ENCODE measurements around the gene GMDS.

GMDS gene

DNA sequence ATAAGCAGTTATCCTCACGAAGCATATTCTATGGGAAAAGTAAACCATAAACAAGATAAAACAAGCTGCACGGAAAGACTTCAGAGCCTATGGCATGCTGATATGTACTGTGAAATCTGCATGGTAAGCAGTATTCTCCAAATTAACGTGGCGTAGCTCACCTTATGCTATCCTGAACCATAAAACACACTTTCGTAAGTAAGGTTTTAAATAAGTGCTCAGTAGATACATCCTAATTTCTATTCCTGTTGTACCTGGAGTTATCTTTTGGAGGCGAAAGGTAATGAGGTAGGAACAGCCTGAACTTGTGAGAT, 208.7 kb downstream of the GMDS start:
- TF ChIP-seq, protein P1, sequence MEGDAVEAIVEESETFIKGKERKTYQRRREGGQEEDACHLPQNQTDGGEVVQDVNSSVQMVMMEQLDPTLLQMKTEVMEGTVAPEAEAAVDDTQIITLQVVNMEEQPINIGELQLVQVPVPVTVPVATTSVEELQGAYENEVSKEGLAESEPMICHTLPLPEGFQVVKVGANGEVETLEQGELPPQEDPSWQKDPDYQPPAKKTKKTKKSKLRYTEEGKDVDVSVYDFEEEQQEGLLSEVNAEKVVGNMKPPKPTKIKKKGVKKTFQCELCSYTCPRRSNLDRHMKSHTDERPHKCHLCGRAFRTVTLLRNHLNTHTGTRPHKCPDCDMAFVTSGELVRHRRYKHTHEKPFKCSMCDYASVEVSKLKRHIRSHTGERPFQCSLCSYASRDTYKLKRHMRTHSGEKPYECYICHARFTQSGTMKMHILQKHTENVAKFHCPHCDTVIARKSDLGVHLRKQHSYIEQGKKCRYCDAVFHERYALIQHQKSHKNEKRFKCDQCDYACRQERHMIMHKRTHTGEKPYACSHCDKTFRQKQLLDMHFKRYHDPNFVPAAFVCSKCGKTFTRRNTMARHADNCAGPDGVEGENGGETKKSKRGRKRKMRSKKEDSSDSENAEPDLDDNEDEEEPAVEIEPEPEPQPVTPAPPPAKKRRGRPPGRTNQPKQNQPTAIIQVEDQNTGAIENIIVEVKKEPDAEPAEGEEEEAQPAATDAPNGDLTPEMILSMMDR (conservative IDR thresholded peaks at IDR 0.05; ENCODE audit: low read depth, low read length), result no peak
- H3K27me3 ChIP-seq (ENCODE audit: insufficient read depth, low read depth), result no peaks in the 10 kb centered on the region
- H2AFZ ChIP-seq (ENCODE audit: low read depth), result no peak overlapping the region
- H3K4me1 ChIP-seq (ENCODE audit: low read depth, poor library complexity, severe bottlenecking), result no peaks in the 10 kb centered on the region
- no peak overlapping the region for H3K27ac ChIP-seq
- H3K36me3 ChIP-seq (ENCODE audit: insufficient read depth), result no peaks in the 10 kb centered on the region
- no peaks in the 10 kb centered on the region for H3K79me2 ChIP-seq (ENCODE audit: insufficient read depth, low read depth)
- no peaks in the 10 kb centered on the region for H4K20me1 ChIP-seq (ENCODE audit: insufficient read depth)
- H3K4me2 ChIP-seq, result no peak overlapping the region
- no peak overlapping the region for H3K4me3 ChIP-seq (IDR thresholded peaks at IDR 0.05; ENCODE audit: insufficient read depth, low read depth, low read length)
- H3K9ac ChIP-seq, result no peak overlapping the region

DNA sequence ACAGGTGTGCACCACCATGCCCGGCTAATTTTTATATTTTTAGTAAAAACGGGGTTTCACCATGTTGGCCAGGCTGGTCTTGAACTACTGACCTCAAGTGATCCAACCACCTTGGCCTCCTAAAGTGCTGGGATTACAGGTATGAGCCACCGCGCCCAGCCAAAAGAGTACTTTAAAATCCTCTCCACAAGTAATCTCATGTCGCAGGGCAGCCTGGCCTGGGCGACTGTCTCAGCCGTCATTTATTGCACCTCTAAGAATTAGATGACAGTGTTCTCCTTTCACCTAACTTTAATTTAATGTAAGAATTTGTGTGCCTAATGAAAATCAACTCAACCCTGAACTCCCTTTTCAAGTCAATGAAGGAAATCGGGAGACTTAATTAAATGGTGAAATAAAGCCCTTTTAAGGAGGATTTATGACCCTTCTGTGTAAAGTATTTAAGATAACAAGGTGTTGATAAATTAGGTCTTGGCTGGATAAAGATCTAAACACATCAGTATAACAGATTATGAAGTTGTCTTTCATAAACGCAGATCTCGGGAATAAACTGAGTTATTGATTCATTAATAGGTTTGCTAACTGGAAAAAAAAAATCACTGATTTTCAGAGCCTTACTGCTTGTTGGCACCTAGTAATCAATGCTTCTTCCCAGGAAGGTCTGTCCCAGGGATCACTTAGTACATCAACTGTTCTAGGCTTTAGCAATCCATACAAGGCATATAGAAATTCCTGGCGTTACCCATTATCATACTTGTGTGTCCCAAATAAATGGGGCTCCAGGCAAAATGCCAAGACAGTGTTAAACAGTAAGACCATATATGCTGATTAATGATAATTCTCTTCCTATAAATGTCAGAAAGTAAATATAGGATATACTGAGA, 209.3 kb downstream of the GMDS start:
- H2AFZ ChIP-seq (ENCODE audit: low read depth), result no peak overlapping the region
- H3K79me2 ChIP-seq (ENCODE audit: insufficient read depth, low read depth), result no peaks in the 10 kb centered on the region

DNA sequence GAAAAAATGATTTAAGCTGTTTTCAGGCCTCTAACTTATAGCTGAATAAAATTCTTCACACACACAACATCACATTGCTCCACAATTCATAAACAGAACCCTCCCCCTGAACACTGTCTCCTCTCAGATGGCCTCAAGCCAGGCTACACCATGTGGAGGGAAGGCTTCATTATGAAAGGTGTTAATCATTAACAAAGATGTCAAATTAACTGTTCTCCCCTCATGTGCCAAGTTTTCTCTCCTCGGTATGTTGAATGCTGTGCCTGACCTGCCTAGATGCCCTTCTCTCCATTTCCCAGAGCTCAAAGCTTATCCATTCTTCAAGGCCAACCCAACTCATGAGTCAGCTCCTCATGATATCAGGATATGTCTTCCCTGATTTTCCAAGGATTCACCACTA, 210.4 kb downstream of the GMDS start:
- Histone ChIP-seq H3K4me1 (ENCODE audit: low read depth, poor library complexity, severe bottlenecking) (no peaks in the 10 kb centered on the region), H4K20me1 (ENCODE audit: insufficient read depth) (no peaks in the 10 kb centered on the region), H3K79me2 (ENCODE audit: insufficient read depth, low read depth) (no peaks in the 10 kb centered on the region), H3K27ac (no peak overlapping the region), H3K36me3 (ENCODE audit: insufficient read depth) (no peaks in the 10 kb centered on the region), H3K9ac (no peak overlapping the region), H3K4me2 (no peak overlapping the region), H3K27me3 (ENCODE audit: insufficient read depth, low read depth) (no peaks in the 10 kb centered on the region), H3K4me3 (IDR thresholded peaks at IDR 0.05; ENCODE audit: insufficient read depth, low read depth, low read length) (no peak overlapping the region), H2AFZ (ENCODE audit: low read depth) (no peak overlapping the region)
- TF ChIP-seq, protein P1 (conservative IDR thresholded peaks at IDR 0.05; ENCODE audit: low read depth, low read length), result no peak

More for the DNA sequence above, 209.3 kb downstream of the GMDS start:
- Histone ChIP-seq H3K9ac (no peak overlapping the region), H3K36me3 (ENCODE audit: insufficient read depth) (no peaks in the 10 kb centered on the region), H3K27ac (no peak overlapping the region), H3K4me3 (IDR thresholded peaks at IDR 0.05; ENCODE audit: insufficient read depth, low read depth, low read length) (no peak overlapping the region), H3K4me1 (ENCODE audit: low read depth, poor library complexity, severe bottlenecking) (no peaks in the 10 kb centered on the region), H3K27me3 (ENCODE audit: insufficient read depth, low read depth) (no peaks in the 10 kb centered on the region), H3K4me2 (no peak overlapping the region), H4K20me1 (ENCODE audit: insufficient read depth) (no peaks in the 10 kb centered on the region)
- TF ChIP-seq, protein P1 (conservative IDR thresholded peaks at IDR 0.05; ENCODE audit: low read depth, low read length), result no peak

DNA sequence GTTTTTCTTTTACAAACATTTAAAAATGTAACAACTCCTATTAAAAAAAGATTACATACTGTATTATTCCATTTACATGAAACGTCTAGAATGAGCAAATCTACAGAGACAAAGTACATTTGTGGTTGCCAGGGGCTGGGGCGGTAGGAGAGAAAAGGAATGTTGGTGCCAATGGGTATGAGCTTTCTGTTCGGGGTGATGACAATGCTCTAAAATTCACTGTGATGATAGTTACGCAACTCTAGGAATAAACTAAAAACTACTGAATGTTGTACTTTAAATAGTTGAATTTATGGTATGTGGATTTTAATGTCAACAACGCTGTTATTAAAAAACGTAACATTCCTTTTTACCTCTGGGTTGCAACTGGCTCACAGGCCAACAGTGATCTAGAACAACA, 211.1 kb downstream of the GMDS start:
- H2AFZ ChIP-seq (ENCODE audit: low read depth), result no peak overlapping the region
- H3K36me3 ChIP-seq (ENCODE audit: insufficient read depth), result no peaks in the 10 kb centered on the region
- TF ChIP-seq, protein P1 (conservative IDR thresholded peaks at IDR 0.05; ENCODE audit: low read depth, low read length), result no peak
- H3K4me2 ChIP-seq, result no peak overlapping the region
- no peak overlapping the region for H3K27ac ChIP-seq
- H4K20me1 ChIP-seq (ENCODE audit: insufficient read depth), result no peaks in the 10 kb centered on the region
- no peak overlapping the region for H3K9ac ChIP-seq
- no peaks in the 10 kb centered on the region for H3K4me1 ChIP-seq (ENCODE audit: low read depth, poor library complexity, severe bottlenecking)
- no peaks in the 10 kb centered on the region for H3K27me3 ChIP-seq (ENCODE audit: insufficient read depth, low read depth)
- no peaks in the 10 kb centered on the region for H3K79me2 ChIP-seq (ENCODE audit: insufficient read depth, low read depth)
- H3K4me3 ChIP-seq (IDR thresholded peaks at IDR 0.05; ENCODE audit: insufficient read depth, low read depth, low read length), result no peak overlapping the region

All from KMS-11 (cell line).